Ovary (tissue), 9 donors: ENCODE measurements around the gene PAX2. TPM values are rescaled to one million over a fixed set of nuclear protein-coding genes. Genes with fewer than 3 reads are reported as not detected.

ENCODE experiments used
- DNase-seq, 5 donors: peaks; one replicate each; pipeline ENCODE4 v3.0.0-alpha.2; 2019 to 2020
- H3K27ac ChIP-seq, 2 donors: fragments of 200-600 bp; one replicate each; pipeline versions ENCODE4 v1.5.1 to v1.8.0; 2019 to 2022
- H3K27me3 ChIP-seq: fragments of 200-600 bp; one replicate; pipeline ENCODE4 v1.8.0; 2022
- H3K36me3 ChIP-seq: fragments of 200-600 bp; sonication (generic); one replicate; pipeline ENCODE4 v1.5.1; 2019
- H3K4me1 ChIP-seq: one replicate; pipeline ENCODE4 v1.8.1; 2013; ENCODE audit warnings: mild to moderate bottlenecking, moderate library complexity; ENCODE audit not compliant: insufficient read depth
- H3K4me3 ChIP-seq: fragments of 200-600 bp; sonication (generic); one replicate; pipeline ENCODE4 v1.5.1; 2017
- H3K9me3 ChIP-seq, 2 donors: fragments of 200-600 bp in 1 of 2; sonication (generic) in 1 of 2; one replicate each; pipeline versions ENCODE4 v1.5.1 to v1.8.1; 2013 to 2019; ENCODE audit warnings: mild to moderate bottlenecking in 1 of 2, moderate library complexity in 1 of 2
- CTCF ChIP-seq, 3 donors: fragments of 450-650 bp in 2 of 3; fragments of 200-600 bp in 1 of 3; IDR thresholded peaks; one replicate each; pipeline versions ENCODE4 v1.5.1 to v1.8.0; 2016 to 2022; ENCODE audit warnings: antibody characterized with exemption in 3 of 3, mild to moderate bottlenecking in 1 of 3
- EP300 ChIP-seq: sonication (generic); formaldehyde crosslinking; IDR thresholded peaks from one replicate; pipeline ENCODE4 v1.6.1; 2017; ENCODE audit warnings: antibody characterized with exemption
- POLR2A ChIP-seq: fragments of 450-650 bp; IDR thresholded peaks from one replicate; pipeline ENCODE4 v1.6.1; 2017; ENCODE audit warnings: antibody characterized with exemption, mild to moderate bottlenecking, moderate library complexity
- WGBS, 3 donors: extraction: QIAGEN DNeasy Blood & Tissue Kit in 1 of 3; methylation state at CpG; one replicate each; pipeline versions ENCODE4 v1.1.5 to v1.1.7; 2013 to 2017; 5-methylcytosine and 5-hydroxymethylcytosine counted together
- intact Hi-C, 4 donors: fragments of 100-400 bp; cut with DNase I; formaldehyde crosslinking; loops; one replicate each; pipeline versions ENCODE4 v1.11.0 to v1.15.1; 2022 to 2023
- polyA plus RNA-seq, 2 donors: library from polyadenylated mRNA; stranded (reverse); fragments of 200-250 nt in 1 of 2; fragments of 350-450 nt in 1 of 2; fragmentation: Illumina TruSeq in 1 of 2; extraction: RNeasy Lipid Tissue Mini Kit (QIAGEN cat#74804) in 1 of 2; gene quantifications; one replicate each; pipeline ENCODE4 v1.2.3, GENCODE V29; 2013 to 2014
- total RNA-seq, 7 donors: library from RNA; depleted of rRNA in 2 of 7; stranded (reverse); fragments of >200 nt in 2 of 7; fragmentation: NEBNext Ultra II Directional in 3 of 7; extraction: Animal tissue kit (Norgen Biotek cat#: 25700) in 3 of 7; gene quantifications; one replicate each; pipeline versions ENCODE4 v1.1.0 to v1.2.4, GENCODE V29; 2016 to 2023
- donor health status: DM: no; HTN: no; CAD: no; lungs with moderate emphysema.
- donor health status: DM: no; HTN: no; CAD: no.
- donor health status: Bipolar disorder and iron deficiency.
- donor health status: DM: yes; HTN: yes; CAD: no.
- donor health status: DM: no; HTN: no; CAD: no.
- donor health status: DM: yes; HTN: yes; CAD: no.

The PAX2 gene
- total and polyA plus RNA-seq, 9 donors, result 0.04 to 10.8 (median 2.4) TPM; not detected in 3

GRCh38 chr10:100824886-100825285 lies 79.5 kb downstream of the PAX2 start:
- H3K9me3 ChIP-seq, result no peaks in the 10 kb centered on the region
- H3K4me1 ChIP-seq, result peaks cover 10% of the 10 kb centered on the region
- H3K4me3 ChIP-seq, result no peak overlapping the region
- H3K36me3 ChIP-seq, result no peaks in the 10 kb centered on the region
- 36 to 64% (median 37%) methylated on average over 3 of the region's 3 CpGs for WGBS, 3 donors
- H3K27ac ChIP-seq, result no peak overlapping the region
- DNase-seq, result peak in 1 of 5 donors; percentile 7
- TF ChIP-seq CTCF (IDR thresholded peaks at IDR 0.05), result no peak
- no peak for TF ChIP-seq POLR2A
- TF ChIP-seq EP300, result no peak
- H3K27me3 ChIP-seq, result no peaks in the 10 kb centered on the region
- intact Hi-C loops, result no loop called here

- peak in 1 of 5 donors; percentile 1 for DNase-seq
- intact Hi-C loops, result no loop called here
- H3K4me1 ChIP-seq, result peaks cover 10% of the 10 kb centered on the region
- TF ChIP-seq EP300 (no peak), POLR2A (no peak), CTCF (IDR thresholded peaks at IDR 0.05) (no peak)
- no peaks in the 10 kb centered on the region for H3K9me3 ChIP-seq
- WGBS, 3 donors, result 21 to 33% (median 24%) methylated on average over 2 of the region's 2 CpGs
- no peaks in the 10 kb centered on the region for H3K36me3 ChIP-seq
- H3K4me3 ChIP-seq, result no peak overlapping the region
- no peaks in the 10 kb centered on the region for H3K27me3 ChIP-seq
- no peak overlapping the region for H3K27ac ChIP-seq
Measured at GRCh38 chr10:100825325-100825875, 80.0 kb downstream of the PAX2 start.

- H3K36me3 ChIP-seq, result no peaks in the 10 kb centered on the region
- peaks cover 10% of the 10 kb centered on the region for H3K4me1 ChIP-seq
- no peak for TF ChIP-seq EP300
- TF ChIP-seq CTCF (IDR thresholded peaks at IDR 0.05), result no peak
- no peak for TF ChIP-seq POLR2A
- no peak overlapping the region for H3K27ac ChIP-seq
- no peaks in the 10 kb centered on the region for H3K9me3 ChIP-seq
- intact Hi-C loops, result no loop called here
- DNase-seq, result peak in 1 of 5 donors; percentile 23
- no peak overlapping the region for H3K4me3 ChIP-seq
- WGBS, 3 donors, result 3 to 4% (median 4%) methylated on average over 27 of the region's 27 CpGs
- H3K27me3 ChIP-seq, result no peaks in the 10 kb centered on the region
Measured at GRCh38 chr10:100826031-100826651, 80.8 kb downstream of the PAX2 start.

DNA sequence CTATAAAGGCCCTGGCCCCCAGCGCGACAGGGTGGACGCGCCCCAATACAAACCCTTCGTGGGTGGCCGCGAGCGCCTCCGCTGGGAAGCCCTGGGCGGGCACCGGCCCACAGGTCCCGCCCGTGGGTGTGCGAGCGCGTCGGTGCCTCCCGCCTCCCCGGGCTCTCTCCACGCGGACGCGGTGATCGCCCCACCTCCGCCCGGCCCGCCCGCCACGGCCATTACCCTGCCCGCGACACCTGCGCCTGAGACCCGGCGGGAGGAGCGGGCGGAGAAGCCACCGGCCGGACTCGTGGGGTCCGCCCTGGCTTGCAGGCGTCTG lies 81.2 kb downstream of the PAX2 start:
- DNase-seq, result no peak
- 1 to 3% (median 2%) methylated on average over 13 to 41 of the region's 41 CpGs for WGBS, 3 donors

More for the DNA sequence above, 81.2 kb downstream of the PAX2 start:
- Histone ChIP-seq H3K27me3 (no peaks in the 10 kb centered on the region), H3K4me1 (peaks cover 10% of the 10 kb centered on the region), H3K9me3 (no peaks in the 10 kb centered on the region), H3K27ac (no peak overlapping the region), H3K4me3 (peak overlapping the region; percentile 17), H3K36me3 (no peaks in the 10 kb centered on the region)
- TF ChIP-seq CTCF (IDR thresholded peaks at IDR 0.05), result no peak
- TF ChIP-seq EP300, result no peak
- no peak for TF ChIP-seq POLR2A
- intact Hi-C loops, result no loop called here
